Lower leg skin (tissue), 3 donors: ENCODE measurements around the gene PLPPR3.

Source experiments
- CTCF ChIP-seq, 3 donors: fragments of 450-650 bp; IDR thresholded peaks; one replicate each; pipeline ENCODE4 v1.5.1; 2016; ENCODE audit warnings: antibody characterized with exemption in 3 of 3, mild to moderate bottlenecking in 3 of 3, moderate library complexity in 2 of 3
- POLR2A ChIP-seq, 2 donors: fragments of 450-650 bp; IDR thresholded peaks; one replicate each; pipeline ENCODE4 v1.6.1; 2016 to 2017; ENCODE audit warnings: antibody characterized with exemption in 2 of 2, mild to moderate bottlenecking in 1 of 2, moderate library complexity in 1 of 2

DNA sequence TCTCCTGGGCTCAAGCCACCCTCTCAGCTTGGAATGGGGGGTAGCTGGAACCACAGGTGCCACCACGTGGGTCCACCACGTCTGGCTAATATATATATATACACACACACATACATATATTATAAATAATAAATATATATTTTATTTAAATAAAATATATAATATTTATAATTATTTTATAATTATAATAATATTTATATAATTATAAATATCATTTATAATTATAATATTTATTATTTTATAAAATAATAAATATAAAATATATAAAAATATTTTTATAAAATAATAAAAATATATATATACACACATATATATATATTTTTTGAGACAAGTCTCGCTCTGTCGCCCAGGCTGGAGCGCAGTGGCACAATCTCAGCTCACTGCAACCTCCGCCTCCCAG, 32.8 kb upstream of the PLPPR3 start:
- TF ChIP-seq CTCF (IDR thresholded peaks at IDR 0.05): no peak
- TF ChIP-seq POLR2A (IDR thresholded peaks at IDR 0.05): no peak
